Mammary epithelial cell (primary cell): Measurements from ENCODE around the gene STARD10.

Experiments used
- EZH2 ChIP-seq: IDR thresholded peaks from 2 replicates; pipeline ENCODE4 v1.6.1; 2012; ENCODE audit warnings: low read length, inconsistent platforms, borderline replicate concordance
- TF ChIP-seq, protein P1 (sequence below), 2 donors: IDR thresholded peaks in 1 of 2; conservative IDR thresholded peaks in 1 of 2; 2 replicates each; pipeline ENCODE4 v1.5.1; 2011 to 2012; ENCODE audit warnings: inconsistent platforms in 2 of 2, low read length in 2 of 2, mild to moderate bottlenecking in 2 of 2, control low read depth in 1 of 2, low read depth in 1 of 2; ENCODE audit not compliant: insufficient read depth in 1 of 2; ENCODE audit errors: extremely low read depth in 1 of 2

DNA sequence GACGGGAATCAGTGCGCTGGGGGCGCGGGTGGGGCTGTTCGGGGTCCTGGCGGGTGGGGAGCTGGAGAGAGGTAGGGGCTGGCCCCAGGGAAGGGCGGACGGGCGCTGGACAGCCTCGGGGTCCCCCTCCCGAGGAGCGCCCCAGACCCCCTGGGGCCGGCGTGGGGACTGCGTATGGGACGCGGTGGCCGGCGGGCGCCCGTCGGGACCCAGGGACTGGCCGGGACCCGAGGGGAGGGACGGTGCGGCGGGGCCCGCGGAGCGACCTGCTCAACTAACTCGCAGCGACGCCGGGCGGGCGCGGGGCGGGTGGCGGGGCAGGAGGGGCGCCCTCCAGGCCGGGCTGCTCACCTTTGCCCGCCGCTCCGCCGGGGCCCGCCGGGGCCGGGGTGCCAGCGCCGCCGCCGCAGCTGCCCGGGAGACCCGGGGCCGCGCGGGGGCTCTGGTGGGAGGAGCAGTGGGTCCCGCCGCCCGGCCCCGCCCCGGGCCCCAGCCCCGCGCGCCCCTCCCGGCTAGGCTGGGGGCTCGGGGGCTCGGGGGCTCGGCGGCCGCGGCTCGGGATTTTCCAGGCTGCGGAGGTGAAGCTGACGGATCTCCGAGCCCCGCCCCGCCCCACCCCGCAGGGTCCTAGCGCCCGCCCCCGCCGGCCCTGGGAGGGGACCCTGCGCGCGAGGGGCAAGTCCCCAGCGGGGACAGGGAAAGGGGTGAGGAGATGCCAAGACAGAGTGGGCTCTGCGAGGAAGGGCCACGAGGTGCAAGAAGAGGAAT, 12.3 kb downstream of the STARD10 start:
- TF ChIP-seq, protein P1, sequence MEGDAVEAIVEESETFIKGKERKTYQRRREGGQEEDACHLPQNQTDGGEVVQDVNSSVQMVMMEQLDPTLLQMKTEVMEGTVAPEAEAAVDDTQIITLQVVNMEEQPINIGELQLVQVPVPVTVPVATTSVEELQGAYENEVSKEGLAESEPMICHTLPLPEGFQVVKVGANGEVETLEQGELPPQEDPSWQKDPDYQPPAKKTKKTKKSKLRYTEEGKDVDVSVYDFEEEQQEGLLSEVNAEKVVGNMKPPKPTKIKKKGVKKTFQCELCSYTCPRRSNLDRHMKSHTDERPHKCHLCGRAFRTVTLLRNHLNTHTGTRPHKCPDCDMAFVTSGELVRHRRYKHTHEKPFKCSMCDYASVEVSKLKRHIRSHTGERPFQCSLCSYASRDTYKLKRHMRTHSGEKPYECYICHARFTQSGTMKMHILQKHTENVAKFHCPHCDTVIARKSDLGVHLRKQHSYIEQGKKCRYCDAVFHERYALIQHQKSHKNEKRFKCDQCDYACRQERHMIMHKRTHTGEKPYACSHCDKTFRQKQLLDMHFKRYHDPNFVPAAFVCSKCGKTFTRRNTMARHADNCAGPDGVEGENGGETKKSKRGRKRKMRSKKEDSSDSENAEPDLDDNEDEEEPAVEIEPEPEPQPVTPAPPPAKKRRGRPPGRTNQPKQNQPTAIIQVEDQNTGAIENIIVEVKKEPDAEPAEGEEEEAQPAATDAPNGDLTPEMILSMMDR (conservative IDR thresholded peaks at IDR 0.05 in 1 of 2, IDR thresholded peaks at IDR 0.05 in 1 of 2; ENCODE audit: extremely low read depth in 1 of 2, insufficient read depth in 1 of 2, low read depth in 1 of 2, low read length in 2 of 2): no peak
- no peak for TF ChIP-seq EZH2
